GM12878 (cell line): Measurements from ENCODE around the gene BTBD1. TPM values are rescaled to one million over a fixed set of nuclear protein-coding genes. Genes with fewer than 3 reads are reported as not detected.

Experiments
- ATAC-seq: fragments of 200-7000 bp; cut with Tn5 transposase; 3 replicates; pipeline ENCODE4 v1.9.1; 2020; ENCODE audit warnings: mild to moderate bottlenecking, moderate library complexity
- BruUV-seq: library from RNA; stranded (reverse); fragments of 400-500 nt; replicated peaks from 2 replicates; lab custom pipeline; 2021; lab: Mats Ljungman, UMichigan
- CTCF ChIA-PET: fragments of 300-600 bp; sonication (Branson Sonifier 250); formaldehyde crosslinking; extraction: SDS; loops from one replicate; lab custom pipeline; 2021; ENCODE audit warnings: inconsistent platforms; lab: Yijun Ruan, JAX
- POLR2A ChIA-PET: fragments of 350-600 bp; formaldehyde crosslinking; extraction: SDS; loops from one replicate; lab custom pipeline; 2021; ENCODE audit warnings: inconsistent platforms; lab: Charles Lee
- RAD21 ChIA-PET: fragments of 300-600 bp; sonication (Branson Sonifier 250); formaldehyde crosslinking; loops from one replicate; lab custom pipeline; 2023; ENCODE audit warnings: antibody characterized with exemption; ENCODE audit not compliant: unreplicated experiment; lab: Charles Lee
- SMC1A ChIA-PET: fragments of 300-600 bp; sonication (Branson Sonifier 250); formaldehyde crosslinking; loops from one replicate; lab custom pipeline; 2023; ENCODE audit not compliant: unreplicated experiment, uncharacterized antibody; lab: Charles Lee
- DNase-seq: peaks from one replicate; pipeline ENCODE4 v3.0.0-alpha.2; 2011; ENCODE audit warnings: low read depth, low spot score
- FAIRE-seq: peaks from 3 replicates; lab custom pipeline; 2011; peaks lifted over from hg19 to GRCh38; lab: Jason Lieb, UNC
- H2AFZ ChIP-seq: 2 replicates; pipeline ENCODE4 v1.6.0; 2011; ENCODE audit warnings: low read depth, low read length, control low read depth; ENCODE audit not compliant: control insufficient read depth
- H3K27ac ChIP-seq: 2 replicates; pipeline ENCODE4 v1.5.1; 2011; ENCODE audit warnings: control low read depth; ENCODE audit not compliant: control insufficient read depth, insufficient read depth
- H3K27me3 ChIP-seq, 2 experiments: replicated peaks in 1 of 2; 2 replicates each; pipeline versions ENCODE4 v1.6.0 to v1.6.1; 2011; ENCODE audit warnings: low read length in 1 of 2; ENCODE audit not compliant: control insufficient read depth in 2 of 2, insufficient read depth in 2 of 2
- H3K36me3 ChIP-seq, 2 experiments: 2 replicates each; pipeline ENCODE4 v1.5.1; 2011; ENCODE audit warnings: low read length in 1 of 2; ENCODE audit not compliant: control insufficient read depth in 2 of 2, insufficient read depth in 2 of 2
- H3K4me1 ChIP-seq: 2 replicates; pipeline ENCODE4 v1.6.1; 2011; ENCODE audit warnings: mild to moderate bottlenecking, low read length, moderate library complexity, mixed read lengths; ENCODE audit not compliant: control insufficient read depth, insufficient read depth
- H3K4me2 ChIP-seq: 2 replicates; pipeline ENCODE4 v1.6.0; 2011; ENCODE audit warnings: control low read depth; ENCODE audit not compliant: control insufficient read depth, insufficient read depth
- H3K4me3 ChIP-seq: fragments of 200-600 bp; sonication (generic); 2 replicates; pipeline ENCODE4 v1.5.1; 2016
- H3K79me2 ChIP-seq: 2 replicates; pipeline ENCODE4 v1.6.0; 2011; ENCODE audit warnings: low read length; ENCODE audit not compliant: control insufficient read depth, insufficient read depth
- H3K9ac ChIP-seq: 2 replicates; pipeline ENCODE4 v1.8.0; 2011; ENCODE audit warnings: low read length, control low read depth, mixed read lengths; ENCODE audit not compliant: control insufficient read depth, insufficient read depth
- H3K9me3 ChIP-seq: replicated peaks from 3 replicates; pipeline ENCODE4 v1.5.1; 2011; ENCODE audit warnings: mild to moderate bottlenecking, low read length; ENCODE audit not compliant: control insufficient read depth, insufficient read depth
- H4K20me1 ChIP-seq: 2 replicates; pipeline ENCODE4 v1.6.0; 2011; ENCODE audit not compliant: control insufficient read depth, insufficient read depth
- ELK1 ChIP-seq: IDR thresholded peaks from 2 replicates; pipeline ENCODE4 v1.6.1; 2012; ENCODE audit warnings: low read depth, low read length, improper control_type of control experiment
- EP300 ChIP-seq, 2 experiments: fragments of 150-350 bp in 1 of 2; IDR thresholded peaks; 2 replicates each; pipeline ENCODE4 v1.6.1; 2011 to 2012; ENCODE audit warnings: low read depth in 2 of 2, low read length in 2 of 2, borderline replicate concordance in 1 of 2, improper control_type of control experiment in 1 of 2, inconsistent platforms in 1 of 2; ENCODE audit not compliant: control insufficient read depth in 1 of 2
- GATAD2B ChIP-seq: fragments of 450-650 bp; conservative IDR thresholded peaks from 2 replicates; pipeline ENCODE4 v1.6.1; 2017; ENCODE audit warnings: low read depth, mild to moderate bottlenecking, moderate library complexity
- MAX ChIP-seq: IDR thresholded peaks from 2 replicates; pipeline ENCODE4 v1.6.1; 2012; ENCODE audit warnings: low read depth, low read length, improper control_type of control experiment
- MLLT1 ChIP-seq: fragments of 450-650 bp; IDR thresholded peaks from 2 replicates; pipeline ENCODE4 v1.6.1; 2016; ENCODE audit warnings: mild to moderate bottlenecking
- MYB ChIP-seq: fragments of 150-350 bp; IDR thresholded peaks from 2 replicates; pipeline ENCODE4 v1.6.1; 2014; ENCODE audit warnings: mild to moderate bottlenecking, low read depth, low read length, borderline replicate concordance
- PRDM15 ChIP-seq: fragments of 450-650 bp; formaldehyde crosslinking; IDR thresholded peaks from 2 replicates; pipeline ENCODE4 v1.4.0; 2020; ENCODE audit warnings: mild to moderate bottlenecking, moderate library complexity
- RB1 ChIP-seq: fragments of 450-650 bp; formaldehyde crosslinking; IDR thresholded peaks from 2 replicates; pipeline ENCODE4 v1.6.1; 2017; ENCODE audit warnings: mild to moderate bottlenecking, borderline replicate concordance
- REST ChIP-seq: IDR thresholded peaks from 2 replicates; pipeline ENCODE4 v1.6.1; 2012; ENCODE audit warnings: mild to moderate bottlenecking, low read depth, low read length
- SMAD1 ChIP-seq: fragments of 450-650 bp; IDR thresholded peaks from 2 replicates; pipeline ENCODE4 v1.6.1; 2018; ENCODE audit warnings: mild to moderate bottlenecking, low read depth; ENCODE audit not compliant: partially characterized antibody
- SP1 ChIP-seq: IDR thresholded peaks from one replicate; pipeline ENCODE4 v1.6.1; 2011; ENCODE audit warnings: low read depth, low read length
- SREBF2 ChIP-seq: IDR thresholded peaks from 2 replicates; pipeline ENCODE4 v1.6.1; 2012; ENCODE audit warnings: mild to moderate bottlenecking, low read length
- ZBED1 ChIP-seq: IDR thresholded peaks from 2 replicates; pipeline ENCODE4 v1.6.1; 2016; ENCODE audit warnings: borderline replicate concordance
- ZNF384 ChIP-seq: IDR thresholded peaks from 2 replicates; pipeline ENCODE4 v1.6.1; 2012; ENCODE audit warnings: low read depth, mild to moderate bottlenecking, low read length, improper control_type of control experiment, borderline replicate concordance
- WGBS: methylation state at CpG from one replicate; pipeline ENCODE4 v1.1.6; 2016; ENCODE audit warnings: low lambda C conversion rate; ENCODE audit not compliant: insufficient replicate concordance, insufficient coverage; ENCODE audit errors: missing lambda C conversion rate; 5-methylcytosine and 5-hydroxymethylcytosine counted together
- in situ Hi-C: fragments of 300-500 bp; cut with MboI; formaldehyde crosslinking; loops from 9 replicates; pipeline ENCODE4 v1.14.3; 2018; ENCODE audit warnings: mixed read lengths
- intact Hi-C: fragments of 100-400 bp; cut with micrococcal nuclease; formaldehyde crosslinking; loops from one replicate; pipeline ENCODE4 v1.14.2; 2022; ENCODE audit not compliant: unreplicated experiment
- polyA plus RNA-seq, 11 experiments: library from polyadenylated mRNA; depleted of rRNA in 4 of 11; unstranded in 6 of 11; stranded (reverse) in 5 of 11; fragments of >200 nt; fragmentation: Nextera tagmentation in 4 of 11; fragmentation: Illumina TruSeq in 1 of 11; extraction: Ambion mirVana in 4 of 11; extraction: Trizol in 1 of 11; gene quantifications; 1 replicate in 1 of 11; 2 replicates in 10 of 11; pipeline versions ENCODE4 v1.2.1 to v1.2.3, GENCODE V29; 2011 to 2016; ENCODE audit warnings: inconsistent platforms in 2 of 11, missing spikeins in 2 of 11, low read depth in 1 of 11
- total RNA-seq, 4 experiments: library from RNA; depleted of rRNA in 3 of 4; stranded (reverse); fragments of >200 nt in 3 of 4; fragmentation: Illumina TruSeq in 1 of 4; extraction: Trizol in 1 of 4; gene quantifications; 2 replicates each; pipeline versions ENCODE4 v1.2.1 to v1.2.3, GENCODE V29; 2013 to 2021

The BTBD1 gene
- total and polyA plus RNA-seq, 10 of the 15 experiments (the other 5 are each of a cell fraction or from before 2014, with no cell fraction given) = 17.5 to 90.4 (median 73.1) TPM

- Histone ChIP-seq H3K27ac (no peak overlapping the region), H3K79me2 (no peaks in the 10 kb centered on the region), H2AFZ (no peak overlapping the region), H3K27me3 (no peaks in the 10 kb centered on the region), H4K20me1 (no peaks in the 10 kb centered on the region), H3K4me1 (no peaks in the 10 kb centered on the region), H3K4me2 (no peak overlapping the region), H3K9me3 (no peaks in the 10 kb centered on the region), H3K36me3 (peaks cover 8 to 21% of the 10 kb centered on the region in 2 experiments), H3K9ac (no peak overlapping the region), H3K4me3 (no peak overlapping the region)
- 97% methylated on average over 2 of the region's 2 CpGs for WGBS
- ATAC-seq (no peak), FAIRE-seq (no peak), DNase-seq (no peak)
- ChIA-PET POLR2A (no interaction called here), SMC1A (no interaction called here), CTCF (interaction anchor here (0.7 to 1.8 kb wide), 2 partner anchors 18 to 488 kb away, joined by 3 to 6 read pairs; no protein-coding TSS in a partner anchor), RAD21 (no interaction called here)
- no TSS peak for BruUV-seq
- in situ Hi-C loops (no loop called here), intact Hi-C loops (no loop called here)
- TF ChIP-seq EP300 (IDR thresholded peaks at IDR 0.05; ENCODE audit: borderline replicate concordance in 1 of 2, control insufficient read depth in 1 of 2, low read depth in 2 of 2, low read length in 2 of 2) (no peak), SREBF2 (no peak), SP1 (no peak), GATAD2B (no peak), REST (no peak), MLLT1 (no peak), ZNF384 (no peak), ZBED1 (no peak), MAX (no peak), MYB (no peak), PRDM15 (CRISPR knock-in tag) (no peak), RB1 (no peak), ELK1 (no peak), SMAD1 (no peak)
Measured at GRCh38 chr15:83018436-83018835, 48.6 kb downstream of the BTBD1 start.
